Muscle of leg (tissue), 11 donors: ENCODE results near the gene SPOCK1. TPM values are rescaled to one million over a fixed set of nuclear protein-coding genes. Genes with fewer than 3 reads are reported as not detected.

ENCODE experiments used
- DNase-seq: peaks from one replicate; pipeline ENCODE4 v3.0.0; 2013
- H3K27ac ChIP-seq: one replicate; pipeline ENCODE4 v1.5.1; 2013; ENCODE audit warnings: mild to moderate bottlenecking, low read length, control low read depth
- H3K27me3 ChIP-seq: one replicate; pipeline ENCODE4 v1.6.1; 2013; ENCODE audit warnings: low read length; ENCODE audit not compliant: control insufficient read depth, insufficient read depth
- H3K36me3 ChIP-seq: one replicate; pipeline ENCODE4 v1.6.1; 2013; ENCODE audit warnings: low read length; ENCODE audit not compliant: control insufficient read depth, insufficient read depth
- H3K4me1 ChIP-seq: one replicate; pipeline ENCODE4 v1.6.1; 2013; ENCODE audit warnings: low read length; ENCODE audit not compliant: control insufficient read depth, insufficient read depth
- H3K4me3 ChIP-seq: one replicate; pipeline ENCODE4 v1.5.1; 2013; ENCODE audit warnings: low read length, control low read depth
- H3K9me3 ChIP-seq: replicated peaks from 2 replicates; pipeline ENCODE4 v1.6.1; 2013; ENCODE audit warnings: low read depth, low read length; ENCODE audit not compliant: control insufficient read depth
- WGBS: methylation state at CpG from one replicate; pipeline ENCODE4 v1.1.5; 2013; ENCODE audit warnings: missing lambda C conversion rate; ENCODE audit not compliant: insufficient coverage; 5-methylcytosine and 5-hydroxymethylcytosine counted together
- polyA plus RNA-seq, 8 donors: library from polyadenylated mRNA; unstranded; fragments of 120-200 nt; gene quantifications; one replicate each; pipeline versions ENCODE4 v1.2.1 to v1.2.3, GENCODE V29; 2013; ENCODE audit warnings: inconsistent platforms in 1 of 8, low replicate concordance in 1 of 8; ENCODE audit not compliant: insufficient read length in 8 of 8, insufficient read depth in 1 of 8
- total RNA-seq: library from RNA; stranded (reverse); fragments of 120-200 nt; gene quantifications from one replicate; pipeline ENCODE4 v1.2.4, GENCODE V29; 2013

Gene SPOCK1
- total and polyA plus RNA-seq, 9 donors: 2.3 to 14.8 (median 4.6) TPM

GRCh38 chr5:137478043-137478442 is 21.1 kb downstream of the SPOCK1 start:
- DNase-seq: no peak
- WGBS: no CpG with 5 or more reads among the region's 3 CpGs
- Histone ChIP-seq H3K27me3 (no peaks in the 10 kb centered on the region), H3K4me3 (no peak overlapping the region), H3K27ac (no peak overlapping the region), H3K36me3 (no peaks in the 10 kb centered on the region), H3K9me3 (no peaks in the 10 kb centered on the region), H3K4me1 (no peaks in the 10 kb centered on the region)

GRCh38 chr5:137470921-137471220 is 28.3 kb downstream of the SPOCK1 start:
- 67% methylated on average over 3 of the region's 4 CpGs for WGBS
- Histone ChIP-seq H3K4me3 (no peak overlapping the region), H3K36me3 (no peaks in the 10 kb centered on the region), H3K27me3 (no peaks in the 10 kb centered on the region), H3K9me3 (no peaks in the 10 kb centered on the region), H3K27ac (no peak overlapping the region), H3K4me1 (no peaks in the 10 kb centered on the region)
- no peak for DNase-seq

GRCh38 chr5:137470111-137470920 is 28.8 kb downstream of the SPOCK1 start:
- Histone ChIP-seq H3K36me3 (no peaks in the 10 kb centered on the region), H3K27me3 (no peaks in the 10 kb centered on the region), H3K27ac (no peak overlapping the region), H3K9me3 (no peaks in the 10 kb centered on the region), H3K4me1 (no peaks in the 10 kb centered on the region), H3K4me3 (no peak overlapping the region)
- DNase-seq: no peak
- 82% methylated on average over 3 of the region's 5 CpGs for WGBS

GRCh38 chr5:137466889-137467288 is 32.2 kb downstream of the SPOCK1 start:
- Histone ChIP-seq H3K27ac (no peak overlapping the region), H3K27me3 (no peaks in the 10 kb centered on the region), H3K9me3 (no peaks in the 10 kb centered on the region), H3K36me3 (no peaks in the 10 kb centered on the region), H3K4me3 (no peak overlapping the region), H3K4me1 (no peaks in the 10 kb centered on the region)
- 43% methylated on average over 1 of the region's 3 CpGs for WGBS
- peak; percentile 15 for DNase-seq

- H3K4me3 ChIP-seq: no peak overlapping the region
- no CpG with 5 or more reads among the region's 1 CpG for WGBS
- H3K27me3 ChIP-seq: no peaks in the 10 kb centered on the region
- H3K36me3 ChIP-seq: no peaks in the 10 kb centered on the region
- no peak overlapping the region for H3K27ac ChIP-seq
- DNase-seq: no peak
- no peaks in the 10 kb centered on the region for H3K4me1 ChIP-seq
- H3K9me3 ChIP-seq: no peaks in the 10 kb centered on the region
These were observed 33.2 kb downstream of the SPOCK1 start for GRCh38 chr5:137465930-137466329.

GRCh38 chr5:137462816-137463520 is 36.2 kb downstream of the SPOCK1 start:
- H3K9me3 ChIP-seq: no peaks in the 10 kb centered on the region
- H3K27me3 ChIP-seq: no peaks in the 10 kb centered on the region
- H3K27ac ChIP-seq: no peak overlapping the region
- H3K4me3 ChIP-seq: no peak overlapping the region
- no peaks in the 10 kb centered on the region for H3K4me1 ChIP-seq
- no peak for DNase-seq
- 49% methylated on average over 2 of the region's 4 CpGs for WGBS
- H3K36me3 ChIP-seq: no peaks in the 10 kb centered on the region

GRCh38 chr5:137462265-137462590 is 36.9 kb downstream of the SPOCK1 start:
- Histone ChIP-seq H3K9me3 (no peaks in the 10 kb centered on the region), H3K27ac (no peak overlapping the region), H3K27me3 (no peaks in the 10 kb centered on the region), H3K36me3 (no peaks in the 10 kb centered on the region), H3K4me3 (no peak overlapping the region), H3K4me1 (no peaks in the 10 kb centered on the region)
- 35% methylated on average over 5 of the region's 5 CpGs for WGBS
- DNase-seq: peak; percentile 62

GRCh38 chr5:137461391-137462264 is 37.5 kb downstream of the SPOCK1 start:
- H3K9me3 ChIP-seq: no peaks in the 10 kb centered on the region
- no peak overlapping the region for H3K27ac ChIP-seq
- no peak overlapping the region for H3K4me3 ChIP-seq
- H3K36me3 ChIP-seq: no peaks in the 10 kb centered on the region
- H3K27me3 ChIP-seq: no peaks in the 10 kb centered on the region
- no peaks in the 10 kb centered on the region for H3K4me1 ChIP-seq
- WGBS: 51% methylated on average over 2 of the region's 6 CpGs
- no peak for DNase-seq

GRCh38 chr5:137454671-137455070 is 44.5 kb downstream of the SPOCK1 start:
- H3K4me1 ChIP-seq: no peaks in the 10 kb centered on the region
- H3K9me3 ChIP-seq: no peaks in the 10 kb centered on the region
- H3K4me3 ChIP-seq: no peak overlapping the region
- no peak for DNase-seq
- no peaks in the 10 kb centered on the region for H3K36me3 ChIP-seq
- no peaks in the 10 kb centered on the region for H3K27me3 ChIP-seq
- no peak overlapping the region for H3K27ac ChIP-seq

GRCh38 chr5:137453483-137454080 is 45.5 kb downstream of the SPOCK1 start:
- Histone ChIP-seq H3K9me3 (no peaks in the 10 kb centered on the region), H3K27me3 (no peaks in the 10 kb centered on the region), H3K4me3 (no peak overlapping the region), H3K27ac (no peak overlapping the region), H3K36me3 (no peaks in the 10 kb centered on the region), H3K4me1 (no peaks in the 10 kb centered on the region)
- 46% methylated on average over 3 of the region's 6 CpGs for WGBS
- DNase-seq: peak; percentile 69
